ENCODE measurements around the gene NAV3.

DNA sequence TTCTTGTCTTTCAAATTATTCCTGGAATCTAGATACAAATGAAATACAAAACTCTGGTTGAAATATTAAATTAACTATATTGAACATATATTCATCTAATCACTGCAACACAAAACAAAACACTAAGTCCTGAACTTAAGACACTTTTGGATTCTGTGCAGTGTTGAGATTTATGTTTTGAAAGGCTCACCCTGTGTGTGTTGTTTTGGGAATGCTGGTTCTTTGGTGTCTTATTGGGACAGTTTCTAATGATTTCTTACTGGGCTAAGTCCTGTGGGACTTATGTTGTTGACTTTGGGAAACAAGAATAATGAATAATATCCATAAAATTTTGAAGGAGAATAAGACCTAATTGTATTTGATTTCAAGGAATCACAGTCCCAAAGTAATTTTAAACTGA lies 153.2 kb downstream of the NAV3 start:
- TF ChIP-seq, protein P1, sequence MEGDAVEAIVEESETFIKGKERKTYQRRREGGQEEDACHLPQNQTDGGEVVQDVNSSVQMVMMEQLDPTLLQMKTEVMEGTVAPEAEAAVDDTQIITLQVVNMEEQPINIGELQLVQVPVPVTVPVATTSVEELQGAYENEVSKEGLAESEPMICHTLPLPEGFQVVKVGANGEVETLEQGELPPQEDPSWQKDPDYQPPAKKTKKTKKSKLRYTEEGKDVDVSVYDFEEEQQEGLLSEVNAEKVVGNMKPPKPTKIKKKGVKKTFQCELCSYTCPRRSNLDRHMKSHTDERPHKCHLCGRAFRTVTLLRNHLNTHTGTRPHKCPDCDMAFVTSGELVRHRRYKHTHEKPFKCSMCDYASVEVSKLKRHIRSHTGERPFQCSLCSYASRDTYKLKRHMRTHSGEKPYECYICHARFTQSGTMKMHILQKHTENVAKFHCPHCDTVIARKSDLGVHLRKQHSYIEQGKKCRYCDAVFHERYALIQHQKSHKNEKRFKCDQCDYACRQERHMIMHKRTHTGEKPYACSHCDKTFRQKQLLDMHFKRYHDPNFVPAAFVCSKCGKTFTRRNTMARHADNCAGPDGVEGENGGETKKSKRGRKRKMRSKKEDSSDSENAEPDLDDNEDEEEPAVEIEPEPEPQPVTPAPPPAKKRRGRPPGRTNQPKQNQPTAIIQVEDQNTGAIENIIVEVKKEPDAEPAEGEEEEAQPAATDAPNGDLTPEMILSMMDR (IDR thresholded peaks at IDR 0.05; ENCODE audit: low read depth, low read length, poor library complexity, severe bottlenecking), result no peak
- TF ChIP-seq EZH2phosphoT487 (IDR thresholded peaks at IDR 0.05; ENCODE audit: borderline replicate concordance, low read length), result no peak
